HepG2 (cell line): ENCODE data around the gene SH2D3C. TPM values are rescaled to one million over a fixed set of nuclear protein-coding genes. Genes with fewer than 3 reads are reported as not detected.
A peak's percentile ranks its signal among the peaks of the same experiment; 100 is the strongest.

Source experiments
- KAT2B ChIP-seq: fragments of 150-350 bp; IDR thresholded peaks from 2 replicates; pipeline ENCODE4 v1.6.1; 2014; ENCODE audit warnings: low read depth, low read length, borderline replicate concordance
- KDM5A ChIP-seq: fragments of 200-600 bp; sonication (generic); IDR thresholded peaks from 2 replicates; pipeline ENCODE4 v1.7.0; 2018; ENCODE audit warnings: antibody characterized with exemption, mild to moderate bottlenecking, low read length, borderline replicate concordance
- MED1 ChIP-seq: sonication (generic); formaldehyde crosslinking; IDR thresholded peaks from 2 replicates; pipeline ENCODE4 v1.4.0; 2020; ENCODE audit warnings: missing genetic modification reagents
- MED13 ChIP-seq: sonication (generic); formaldehyde crosslinking; IDR thresholded peaks from 2 replicates; pipeline ENCODE4 v1.5.0; 2020; ENCODE audit warnings: missing genetic modification reagents
- NFE2 ChIP-seq: sonication (generic); formaldehyde crosslinking; IDR thresholded peaks from 2 replicates; pipeline ENCODE4 v1.4.0; 2020; ENCODE audit warnings: missing genetic modification reagents
- POGZ ChIP-seq: sonication (generic); formaldehyde crosslinking; IDR thresholded peaks from 2 replicates; pipeline ENCODE4 v1.4.0; 2020; ENCODE audit warnings: mild to moderate bottlenecking, missing genetic modification reagents
- PRDM15 ChIP-seq: sonication (generic); formaldehyde crosslinking; IDR thresholded peaks from 2 replicates; pipeline ENCODE4 v1.4.0; 2020; ENCODE audit warnings: missing genetic modification reagents
- REPIN1 ChIP-seq: sonication (generic); formaldehyde crosslinking; IDR thresholded peaks from 2 replicates; pipeline ENCODE4 v1.8.0; 2022; ENCODE audit warnings: missing genetic modification reagents, low read depth, mild to moderate bottlenecking, borderline replicate concordance
- SUZ12 ChIP-seq: fragments of 150-350 bp; IDR thresholded peaks from 2 replicates; pipeline ENCODE4 v1.6.1; 2014; ENCODE audit warnings: low read depth, low read length
- THAP11 ChIP-seq: IDR thresholded peaks from 2 replicates; pipeline ENCODE4 v1.6.1; 2016; ENCODE audit warnings: missing biosample characterization, missing genetic modification reagents
- ZBTB37 ChIP-seq: sonication (generic); formaldehyde crosslinking; IDR thresholded peaks from 2 replicates; pipeline ENCODE4 v1.4.0; 2020; ENCODE audit warnings: mild to moderate bottlenecking, missing genetic modification reagents
- ZNF34 ChIP-seq: sonication (generic); formaldehyde crosslinking; IDR thresholded peaks from 2 replicates; pipeline ENCODE4 v1.4.0; 2020; ENCODE audit warnings: mild to moderate bottlenecking, missing genetic modification reagents, borderline replicate concordance
- ZNF350 ChIP-seq: sonication (generic); formaldehyde crosslinking; IDR thresholded peaks from 2 replicates; pipeline ENCODE4 v1.4.0; 2020; ENCODE audit warnings: mild to moderate bottlenecking, low read depth, missing genetic modification reagents, borderline replicate concordance
- ZNF383 ChIP-seq: sonication (generic); formaldehyde crosslinking; IDR thresholded peaks from 2 replicates; pipeline ENCODE4 v1.4.0; 2020; ENCODE audit warnings: missing genetic modification reagents, mild to moderate bottlenecking, borderline replicate concordance
- ZNF446 ChIP-seq: sonication (generic); formaldehyde crosslinking; IDR thresholded peaks from 2 replicates; pipeline ENCODE4 v1.5.0; 2020; ENCODE audit warnings: mild to moderate bottlenecking, missing genetic modification reagents
- ZNF614 ChIP-seq: IDR thresholded peaks from 2 replicates; pipeline ENCODE4 v1.6.1; 2018; ENCODE audit warnings: missing biosample characterization, missing genetic modification reagents, inconsistent platforms, borderline replicate concordance
- ZNF775 ChIP-seq: sonication (generic); formaldehyde crosslinking; IDR thresholded peaks from 2 replicates; pipeline ENCODE4 v1.4.0; 2020; ENCODE audit warnings: missing genetic modification reagents, mild to moderate bottlenecking, moderate library complexity, borderline replicate concordance
- ZNF781 ChIP-seq: sonication (generic); formaldehyde crosslinking; IDR thresholded peaks from 2 replicates; pipeline ENCODE4 v1.5.1; 2020; ENCODE audit warnings: borderline replicate concordance, mild to moderate bottlenecking, missing genetic modification reagents; ENCODE audit errors: not compliant biosample characterization
- ZNF788 ChIP-seq: sonication (generic); formaldehyde crosslinking; IDR thresholded peaks from 2 replicates; pipeline ENCODE4 v1.5.0; 2020; ENCODE audit warnings: mild to moderate bottlenecking, missing genetic modification reagents, borderline replicate concordance
- polyA plus RNA-seq, 8 experiments: library from polyadenylated mRNA; depleted of rRNA in 3 of 8; stranded (reverse) in 7 of 8; unstranded in 1 of 8; fragments of >200 nt; fragmentation: Illumina TruSeq in 4 of 8; extraction: Trizol in 4 of 8; gene quantifications; 2 replicates each; pipeline versions ENCODE4 v1.2.1 to v1.2.3, GENCODE V29; 2011 to 2016; ENCODE audit warnings: low read depth in 4 of 8, missing spikeins in 1 of 8, mixed read lengths in 1 of 8; ENCODE audit not compliant: insufficient read depth in 1 of 8
- total RNA-seq, 5 experiments: library from RNA; depleted of rRNA; stranded (reverse); fragments of >200 nt; fragmentation: Illumina TruSeq; extraction: Trizol; gene quantifications; 2 replicates each; pipeline ENCODE4 v1.2.3, GENCODE V29; 2016; ENCODE audit warnings: low read depth in 1 of 5
- TF ChIP-seq, protein P1 (sequence below), 2 experiments: sonication (generic) in 1 of 2; formaldehyde crosslinking in 1 of 2; IDR thresholded peaks; 2 replicates each; pipeline versions ENCODE4 v1.4.0 to v1.6.1; 2018 to 2020; ENCODE audit warnings: missing genetic modification reagents in 2 of 2, borderline replicate concordance in 1 of 2, low read depth in 1 of 2, mild to moderate bottlenecking in 1 of 2, missing biosample characterization in 1 of 2

SH2D3C gene
- total and polyA plus RNA-seq, 2 of the 13 experiments (the other 11 are each of a cell fraction or from before 2014, with no cell fraction given) = not detected

- TF ChIP-seq PRDM15 (CRISPR knock-in tag) = peak; percentile 43; the same call in 1 of the 2 replicates
- no peak for TF ChIP-seq ZNF775 (CRISPR knock-in tag)
- 0 out of 2 replicates have a peak, but pooled peaks have one; percentile 41 for TF ChIP-seq ZNF446 (CRISPR knock-in tag)
- no peak for TF ChIP-seq ZNF383 (CRISPR knock-in tag)
- TF ChIP-seq NFE2 (CRISPR knock-in tag) = no peak
- 0 out of 2 replicates have a peak, but pooled peaks have one; percentile 9 for TF ChIP-seq MED1 (CRISPR knock-in tag)
- no peak for TF ChIP-seq REPIN1 (CRISPR knock-in tag)
- TF ChIP-seq SUZ12 = peak; percentile 58
- TF ChIP-seq KDM5A = peak; percentile 60; the same call in 1 of the 2 replicates
- TF ChIP-seq ZNF614 (CRISPR knock-in tag) = no peak
- no peak for TF ChIP-seq ZNF781 (CRISPR knock-in tag)
- TF ChIP-seq MED13 (CRISPR knock-in tag) = no peak
- TF ChIP-seq ZNF350 = peak; percentile 73
- no peak for TF ChIP-seq ZBTB37 (CRISPR knock-in tag)
- TF ChIP-seq, protein P1, sequence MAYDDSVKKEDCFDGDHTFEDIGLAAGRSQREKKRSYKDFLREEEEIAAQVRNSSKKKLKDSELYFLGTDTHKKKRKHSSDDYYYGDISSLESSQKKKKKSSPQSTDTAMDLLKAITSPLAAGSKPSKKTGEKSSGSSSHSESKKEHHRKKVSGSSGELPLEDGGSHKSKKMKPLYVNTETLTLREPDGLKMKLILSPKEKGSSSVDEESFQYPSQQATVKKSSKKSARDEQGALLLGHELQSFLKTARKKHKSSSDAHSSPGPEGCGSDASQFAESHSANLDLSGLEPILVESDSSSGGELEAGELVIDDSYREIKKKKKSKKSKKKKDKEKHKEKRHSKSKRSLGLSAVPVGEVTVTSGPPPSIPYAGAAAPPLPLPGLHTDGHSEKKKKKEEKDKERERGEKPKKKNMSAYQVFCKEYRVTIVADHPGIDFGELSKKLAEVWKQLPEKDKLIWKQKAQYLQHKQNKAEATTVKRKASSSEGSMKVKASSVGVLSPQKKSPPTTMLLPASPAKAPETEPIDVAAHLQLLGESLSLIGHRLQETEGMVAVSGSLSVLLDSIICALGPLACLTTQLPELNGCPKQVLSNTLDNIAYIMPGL (CRISPR knock-in tag; IDR thresholded peaks at IDR 0.05; ENCODE audit: borderline replicate concordance in 1 of 2, low read depth in 1 of 2) = peak in 1 of 2 experiments; percentile 57; a peak in 1 of 4 replicates
- TF ChIP-seq KAT2B = no peak
- TF ChIP-seq POGZ (CRISPR knock-in tag) = no peak
- TF ChIP-seq ZNF788 (CRISPR knock-in tag) = no peak; the same call in 1 of the 2 replicates
- peak; percentile 97 for TF ChIP-seq THAP11 (CRISPR knock-in tag)
- no peak for TF ChIP-seq ZNF34 (CRISPR knock-in tag)
Measured at GRCh38 chr9:127785933-127786772, 7.7 kb upstream of the SH2D3C start, which contains the start of gene CDK9 (continued).
